Measurements from ENCODE around the gene LRRN4. TPM values are rescaled to one million over a fixed set of nuclear protein-coding genes. Genes with fewer than 3 reads are reported as not detected.

Gene LRRN4
- total RNA-seq, 2 donors from 2014 or later: 1.6 to 7.6 TPM

DNA sequence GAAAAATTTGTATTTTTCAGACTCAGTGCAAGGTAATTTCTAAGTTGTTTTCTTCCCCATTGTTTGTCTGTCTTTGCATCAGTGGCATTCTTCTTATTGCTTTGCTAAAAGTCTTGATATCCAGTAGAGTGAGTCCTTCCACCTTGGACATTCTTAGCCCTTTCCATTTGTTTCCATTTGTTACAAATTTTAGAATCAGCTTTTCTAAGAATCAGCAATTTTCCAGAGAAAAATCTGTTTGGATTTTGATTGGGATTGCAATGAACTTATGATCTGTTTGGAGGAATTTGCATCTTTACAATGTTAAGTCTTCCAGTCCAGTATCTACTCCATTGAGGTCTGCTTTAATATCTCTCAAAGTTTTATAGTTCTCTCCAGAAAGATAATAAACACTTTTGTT lies 36.4 kb downstream of the LRRN4 start:
- Histone ChIP-seq H3K36me3 (ENCODE audit: control insufficient read depth, insufficient read depth, low read length) (peaks cover 68% of the 10 kb centered on the region), H3K4me3 (ENCODE audit: low read length) (no peak overlapping the region), H3K9me3 (ENCODE audit: control insufficient read depth, low read length) (peaks cover 4% of the 10 kb centered on the region), H3K9ac (ENCODE audit: extremely low read depth, low read length, poor library complexity, severe bottlenecking) (no peak overlapping the region), H3K27me3 (ENCODE audit: control insufficient read depth, insufficient read depth, low read length, poor library complexity, severe bottlenecking) (no peaks in the 10 kb centered on the region), H3K27ac (ENCODE audit: low read depth, low read length) (no peak overlapping the region), H3K4me1 (ENCODE audit: control insufficient read depth, insufficient read depth, low read length) (no peaks in the 10 kb centered on the region)
- Mint-ChIP-seq H3K9me3 (peaks cover 1% of the 10 kb centered on the region), H3K27me3 (ENCODE audit: insufficient read depth) (no peaks in the 10 kb centered on the region), H3K4me3 (no peak overlapping the region), H3K27ac (no peak overlapping the region), H3K4me1 (no peaks in the 10 kb centered on the region), H3K36me3 (ENCODE audit: low read depth) (peaks cover 64% of the 10 kb centered on the region)
- TF ChIP-seq, protein P1, sequence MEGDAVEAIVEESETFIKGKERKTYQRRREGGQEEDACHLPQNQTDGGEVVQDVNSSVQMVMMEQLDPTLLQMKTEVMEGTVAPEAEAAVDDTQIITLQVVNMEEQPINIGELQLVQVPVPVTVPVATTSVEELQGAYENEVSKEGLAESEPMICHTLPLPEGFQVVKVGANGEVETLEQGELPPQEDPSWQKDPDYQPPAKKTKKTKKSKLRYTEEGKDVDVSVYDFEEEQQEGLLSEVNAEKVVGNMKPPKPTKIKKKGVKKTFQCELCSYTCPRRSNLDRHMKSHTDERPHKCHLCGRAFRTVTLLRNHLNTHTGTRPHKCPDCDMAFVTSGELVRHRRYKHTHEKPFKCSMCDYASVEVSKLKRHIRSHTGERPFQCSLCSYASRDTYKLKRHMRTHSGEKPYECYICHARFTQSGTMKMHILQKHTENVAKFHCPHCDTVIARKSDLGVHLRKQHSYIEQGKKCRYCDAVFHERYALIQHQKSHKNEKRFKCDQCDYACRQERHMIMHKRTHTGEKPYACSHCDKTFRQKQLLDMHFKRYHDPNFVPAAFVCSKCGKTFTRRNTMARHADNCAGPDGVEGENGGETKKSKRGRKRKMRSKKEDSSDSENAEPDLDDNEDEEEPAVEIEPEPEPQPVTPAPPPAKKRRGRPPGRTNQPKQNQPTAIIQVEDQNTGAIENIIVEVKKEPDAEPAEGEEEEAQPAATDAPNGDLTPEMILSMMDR (conservative IDR thresholded peaks at IDR 0.05): no peak
- DNase-seq: no peak

DNA sequence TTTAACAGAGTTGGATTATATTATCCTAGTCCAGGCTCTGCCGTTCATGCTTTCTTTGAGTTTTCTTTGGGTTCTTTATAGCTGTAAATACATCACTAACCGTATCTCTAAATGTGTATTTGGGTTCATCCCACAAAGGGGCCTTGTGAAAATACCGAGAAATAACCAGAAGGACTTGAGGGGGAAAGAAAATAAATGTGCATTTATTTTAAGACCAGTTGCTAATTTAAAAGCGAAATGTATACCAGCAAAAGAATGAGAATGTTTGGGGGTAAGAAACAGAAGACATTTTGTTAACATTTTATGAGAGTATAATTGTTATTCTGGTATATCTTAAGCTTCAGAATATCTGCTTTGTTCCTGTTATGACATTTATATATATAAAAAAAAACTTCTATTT lies 38.9 kb downstream of the LRRN4 start:
- no peak overlapping the region for H3K27ac Mint-ChIP-seq
- H3K27me3 Mint-ChIP-seq (ENCODE audit: insufficient read depth): no peaks in the 10 kb centered on the region
- H3K36me3 Mint-ChIP-seq (ENCODE audit: low read depth): peaks cover 70% of the 10 kb centered on the region
- Histone ChIP-seq H3K9ac (ENCODE audit: extremely low read depth, low read length, poor library complexity, severe bottlenecking) (no peak overlapping the region), H3K36me3 (ENCODE audit: control insufficient read depth, insufficient read depth, low read length) (peaks cover 80% of the 10 kb centered on the region), H3K27ac (ENCODE audit: low read depth, low read length) (no peak overlapping the region), H3K4me1 (ENCODE audit: control insufficient read depth, insufficient read depth, low read length) (no peaks in the 10 kb centered on the region), H3K9me3 (ENCODE audit: control insufficient read depth, low read length) (no peaks in the 10 kb centered on the region), H3K27me3 (ENCODE audit: control insufficient read depth, insufficient read depth, low read length, poor library complexity, severe bottlenecking) (no peaks in the 10 kb centered on the region), H3K4me3 (ENCODE audit: low read length) (no peak overlapping the region)
- no peaks in the 10 kb centered on the region for H3K9me3 Mint-ChIP-seq
- TF ChIP-seq, protein P1 (conservative IDR thresholded peaks at IDR 0.05): no peak
- 92 to 96% methylated on average over 3 to 4 of the region's 4 CpGs for WGBS, 2 experiments (ENCODE audit: insufficient coverage in 1 of 2, insufficient read length in 1 of 2)
- DNase-seq: no peak
- H3K4me1 Mint-ChIP-seq: no peaks in the 10 kb centered on the region
- no peak overlapping the region for H3K4me3 Mint-ChIP-seq

DNA sequence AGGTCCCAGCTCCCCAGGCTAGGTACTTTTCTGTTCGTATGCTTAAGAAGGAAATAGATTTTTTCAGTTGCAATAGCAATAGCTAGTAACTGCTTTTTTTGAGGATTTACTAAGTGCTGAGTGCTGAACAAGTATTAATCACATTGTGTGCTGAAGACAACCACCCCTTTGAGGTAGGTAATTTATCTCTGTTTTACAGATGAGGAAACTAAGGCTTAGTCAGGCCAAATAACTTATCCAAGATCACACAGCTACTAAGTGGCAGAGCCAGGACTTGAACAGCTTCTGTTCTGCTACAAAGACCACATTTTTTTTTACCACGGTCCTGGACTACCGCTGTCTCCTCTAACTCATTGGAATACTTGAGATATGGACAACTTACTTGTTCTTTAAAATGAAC lies 39.8 kb downstream of the LRRN4 start:
- no peak overlapping the region for H3K4me3 ChIP-seq (ENCODE audit: low read length)
- H3K4me1 ChIP-seq (ENCODE audit: control insufficient read depth, insufficient read depth, low read length): no peaks in the 10 kb centered on the region
- peaks cover 72% of the 10 kb centered on the region for H3K36me3 Mint-ChIP-seq (ENCODE audit: low read depth)
- no peaks in the 10 kb centered on the region for H3K27me3 ChIP-seq (ENCODE audit: control insufficient read depth, insufficient read depth, low read length, poor library complexity, severe bottlenecking)
- H3K4me1 Mint-ChIP-seq: no peaks in the 10 kb centered on the region
- no peaks in the 10 kb centered on the region for H3K9me3 ChIP-seq (ENCODE audit: control insufficient read depth, low read length)
- H3K27me3 Mint-ChIP-seq (ENCODE audit: insufficient read depth): no peaks in the 10 kb centered on the region
- H3K27ac ChIP-seq (ENCODE audit: low read depth, low read length): no peak overlapping the region
- 90 to 100% methylated on average over 3 of the region's 3 CpGs for WGBS, 2 experiments (ENCODE audit: insufficient coverage in 1 of 2, insufficient read length in 1 of 2)
- H3K36me3 ChIP-seq (ENCODE audit: control insufficient read depth, insufficient read depth, low read length): peaks cover 86% of the 10 kb centered on the region
- H3K9me3 Mint-ChIP-seq: no peaks in the 10 kb centered on the region
- no peak for DNase-seq
- H3K27ac Mint-ChIP-seq: no peak overlapping the region
- no peak overlapping the region for H3K4me3 Mint-ChIP-seq
- H3K9ac ChIP-seq (ENCODE audit: extremely low read depth, low read length, poor library complexity, severe bottlenecking): no peak overlapping the region
- TF ChIP-seq, protein P1 (conservative IDR thresholded peaks at IDR 0.05): no peak
